WTC11 (cell line): Measurements from ENCODE around the gene TTC7B.

Experiments used
- CTCF ChIP-seq: fragments of 200-600 bp; IDR thresholded peaks from 2 replicates; pipeline ENCODE4 v1.8.0; 2022; ENCODE audit warnings: antibody characterized with exemption
- E2F5 ChIP-seq: sonication (generic); formaldehyde crosslinking; IDR thresholded peaks from 2 replicates; pipeline ENCODE4 v1.8.1; 2022; ENCODE audit warnings: mild to moderate bottlenecking, moderate library complexity, missing genetic modification reagents
- GRHL2 ChIP-seq: fragments of 250-450 bp; sonication (Bioruptor Pico); IDR thresholded peaks from 2 replicates; pipeline ENCODE4 v1.8.0; 2022; ENCODE audit warnings: mild to moderate bottlenecking, moderate library complexity; ENCODE audit not compliant: insufficient replicate concordance, severe bottlenecking
- IRF1 ChIP-seq: sonication (generic); formaldehyde crosslinking; IDR thresholded peaks from 2 replicates; pipeline ENCODE4 v1.8.0; 2023; ENCODE audit warnings: missing genetic modification reagents
- JUN ChIP-seq: sonication (generic); formaldehyde crosslinking; IDR thresholded peaks from 2 replicates; pipeline ENCODE4 v1.8.0; 2023; ENCODE audit warnings: mild to moderate bottlenecking, missing genetic modification reagents
- MAX ChIP-seq: sonication (generic); formaldehyde crosslinking; IDR thresholded peaks from 2 replicates; pipeline ENCODE4 v1.8.0; 2022; ENCODE audit warnings: mild to moderate bottlenecking, missing genetic modification reagents
- SOX15 ChIP-seq: fragments of 250-450 bp; sonication (Bioruptor Pico); IDR thresholded peaks from 2 replicates; pipeline ENCODE4 v1.9.0; 2021; ENCODE audit warnings: mild to moderate bottlenecking
- TP53 ChIP-seq: sonication (generic); formaldehyde crosslinking; IDR thresholded peaks from 2 replicates; pipeline ENCODE4 v1.8.1; 2023; ENCODE audit warnings: mild to moderate bottlenecking, missing genetic modification reagents
- USF2 ChIP-seq: sonication (generic); formaldehyde crosslinking; IDR thresholded peaks from 2 replicates; pipeline ENCODE4 v1.8.1; 2023; ENCODE audit warnings: mild to moderate bottlenecking, missing genetic modification reagents, moderate library complexity
- ZBTB21 ChIP-seq: sonication (generic); formaldehyde crosslinking; IDR thresholded peaks from 2 replicates; pipeline ENCODE4 v1.8.1; 2023; ENCODE audit warnings: mild to moderate bottlenecking, missing genetic modification reagents, borderline replicate concordance
- ZNF263 ChIP-seq: sonication (generic); formaldehyde crosslinking; IDR thresholded peaks from 2 replicates; pipeline ENCODE4 v1.8.1; 2022; ENCODE audit warnings: low read depth, mild to moderate bottlenecking, moderate library complexity, missing genetic modification reagents
- ZNF416 ChIP-seq: fragments of 250-450 bp; sonication (Bioruptor Pico); IDR thresholded peaks from 2 replicates; pipeline ENCODE4 v1.9.0; 2021; ENCODE audit warnings: mild to moderate bottlenecking, inconsistent platforms
- ZNF423 ChIP-seq: fragments of 250-450 bp; sonication (Bioruptor Pico); IDR thresholded peaks from 2 replicates; pipeline ENCODE4 v2.1.2; 2022; ENCODE audit warnings: mild to moderate bottlenecking, moderate library complexity

GRCh38 chr14:90676356-90676755 is 139.9 kb downstream of the TTC7B start:
- no peak for TF ChIP-seq SOX15
- no peak for TF ChIP-seq CTCF
- no peak for TF ChIP-seq MAX (CRISPR knock-in tag)
- TF ChIP-seq GRHL2 (CRISPR knock-in tag), result no peak
- no peak for TF ChIP-seq JUN
- TF ChIP-seq ZNF263 (CRISPR knock-in tag), result no peak
- no peak for TF ChIP-seq ZNF423 (CRISPR knock-in tag)
- TF ChIP-seq TP53 (CRISPR knock-in tag), result no peak
- TF ChIP-seq ZBTB21 (CRISPR knock-in tag), result no peak
- no peak for TF ChIP-seq IRF1
- TF ChIP-seq USF2 (CRISPR knock-in tag), result no peak
- TF ChIP-seq ZNF416, result no peak
- no peak for TF ChIP-seq E2F5 (CRISPR knock-in tag)
